HEK293T (cell line): ENCODE results near the gene CST4.
A peak's percentile ranks its signal among the peaks of the same experiment; 100 is the strongest.

Source experiments
- CTCF ChIA-PET: fragments of 350-600 bp; formaldehyde crosslinking; extraction: SDS; loops from one replicate; lab custom pipeline; 2021; ENCODE audit warnings: antibody characterized with exemption, inconsistent platforms; lab: Yijun Ruan, JAX
- POLR2A ChIA-PET: fragments of 350-600 bp; formaldehyde crosslinking; extraction: SDS; loops from one replicate; lab custom pipeline; 2020; ENCODE audit warnings: antibody characterized with exemption, inconsistent platforms; lab: Yijun Ruan, JAX
- DNase-seq: peaks from one replicate; pipeline ENCODE4 v3.0.0; 2012; ENCODE audit warnings: mixed read lengths; ENCODE audit errors: extremely low spot score
- ARNT ChIP-seq: fragments of 450-650 bp; IDR thresholded peaks from 2 replicates; pipeline ENCODE4 v1.6.1; 2017; ENCODE audit warnings: mild to moderate bottlenecking
- BHLHE40 ChIP-seq: fragments of 450-650 bp; IDR thresholded peaks from 2 replicates; pipeline ENCODE4 v1.6.1; 2016; ENCODE audit warnings: mild to moderate bottlenecking, moderate library complexity, borderline replicate concordance
- CTBP1 ChIP-seq: fragments of 450-650 bp; IDR thresholded peaks from 2 replicates; pipeline ENCODE4 v1.6.1; 2016; ENCODE audit warnings: borderline replicate concordance
- ELF4 ChIP-seq: fragments of 450-650 bp; IDR thresholded peaks from 2 replicates; pipeline ENCODE4 v1.6.1; 2017; ENCODE audit warnings: antibody characterized with exemption
- FOXA1 ChIP-seq: fragments of 450-650 bp; IDR thresholded peaks from 2 replicates; pipeline ENCODE4 v1.6.1; 2016; ENCODE audit warnings: mild to moderate bottlenecking
- FOXK2 ChIP-seq: fragments of 450-650 bp; IDR thresholded peaks from 2 replicates; pipeline ENCODE4 v1.6.1; 2016; ENCODE audit warnings: mild to moderate bottlenecking
- FOXM1 ChIP-seq: fragments of 450-650 bp; IDR thresholded peaks from 2 replicates; pipeline ENCODE4 v1.6.1; 2017; ENCODE audit warnings: mild to moderate bottlenecking, borderline replicate concordance
- HDGF ChIP-seq: fragments of 450-650 bp; IDR thresholded peaks from 2 replicates; pipeline ENCODE4 v1.6.1; 2017; ENCODE audit warnings: antibody characterized with exemption, borderline replicate concordance
- L3MBTL2 ChIP-seq: fragments of 450-650 bp; conservative IDR thresholded peaks from 2 replicates; pipeline ENCODE4 v1.6.1; 2016; ENCODE audit warnings: mild to moderate bottlenecking
- LEF1 ChIP-seq: fragments of 450-650 bp; IDR thresholded peaks from 2 replicates; pipeline ENCODE4 v1.6.1; 2017; ENCODE audit warnings: mild to moderate bottlenecking, borderline replicate concordance
- NFRKB ChIP-seq: fragments of 450-650 bp; IDR thresholded peaks from 2 replicates; pipeline ENCODE4 v1.6.1; 2016; ENCODE audit warnings: mild to moderate bottlenecking, moderate library complexity
- SP1 ChIP-seq: fragments of 450-650 bp; IDR thresholded peaks from 2 replicates; pipeline ENCODE4 v1.6.1; 2017
- SUZ12 ChIP-seq: fragments of 450-650 bp; IDR thresholded peaks from 2 replicates; pipeline ENCODE4 v1.6.1; 2016; ENCODE audit warnings: mild to moderate bottlenecking
- TARDBP ChIP-seq: fragments of 450-650 bp; IDR thresholded peaks from 2 replicates; pipeline ENCODE4 v1.6.1; 2016
- ZNF384 ChIP-seq: fragments of 450-650 bp; IDR thresholded peaks from 2 replicates; pipeline ENCODE4 v1.6.1; 2016
- TF ChIP-seq, protein P1 (sequence below): fragments of 450-650 bp; IDR thresholded peaks from 2 replicates; pipeline ENCODE4 v1.6.1; 2016

CST4 gene

DNA sequence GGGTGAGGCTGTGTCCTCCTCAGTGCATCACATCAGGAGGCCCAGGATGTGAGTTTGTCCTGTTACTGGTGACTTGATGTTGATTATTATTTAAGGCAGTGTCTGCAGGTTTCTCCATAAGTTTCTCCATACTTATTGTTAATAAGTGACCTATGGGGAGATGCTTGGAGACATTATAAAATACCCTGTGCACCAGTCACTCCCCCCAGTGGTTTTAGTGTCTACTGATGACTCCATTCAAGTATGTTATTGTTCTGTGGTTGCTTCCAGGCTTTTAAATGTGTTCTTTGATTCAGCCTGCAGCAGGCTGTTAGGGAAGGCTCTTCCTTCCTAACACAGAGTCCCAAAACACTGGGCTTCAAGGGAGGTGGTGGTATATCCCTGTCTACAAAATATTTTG lies 36.5 kb downstream of the CST4 start:
- TF ChIP-seq FOXK2 (no peak), BHLHE40 (no peak), ELF4 (no peak), FOXM1 (no peak), L3MBTL2 (no peak), ZNF384 (no peak), TARDBP (no peak), CTBP1 (no peak), HDGF (no peak)
- ChIA-PET CTCF (no interaction called here), POLR2A (no interaction called here)
- DNase-seq, result no peak

DNA sequence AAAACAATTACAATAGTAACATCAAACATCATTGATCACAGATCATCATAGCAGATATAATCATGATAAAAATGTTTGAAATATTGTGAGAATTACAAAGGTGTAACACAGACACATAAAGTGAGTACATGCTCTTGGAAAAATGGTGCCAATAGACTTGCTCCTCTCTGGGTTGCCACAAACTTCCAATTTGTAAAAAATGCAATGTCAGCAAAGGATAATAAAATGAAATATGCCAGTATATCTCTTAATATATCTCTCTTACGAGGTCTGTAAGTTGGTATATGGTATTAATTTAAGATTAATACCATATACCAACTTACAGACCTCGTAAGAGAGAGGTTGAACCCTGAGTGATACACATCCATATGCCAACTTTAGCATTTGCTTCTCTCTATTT lies 37.7 kb downstream of the CST4 start:
- no peak for TF ChIP-seq FOXK2
- TF ChIP-seq TARDBP, result no peak
- no peak for TF ChIP-seq FOXM1
- no peak for TF ChIP-seq BHLHE40
- TF ChIP-seq CTBP1, result no peak
- no peak for TF ChIP-seq LEF1
- no peak for TF ChIP-seq ZNF384
- TF ChIP-seq NFRKB, result no peak
- no peak for TF ChIP-seq SP1
- no peak for TF ChIP-seq ELF4
- TF ChIP-seq L3MBTL2, result no peak
- no peak for TF ChIP-seq ARNT
- ChIA-PET CTCF (no interaction called here), POLR2A (no interaction called here)
- DNase-seq, result no peak

DNA sequence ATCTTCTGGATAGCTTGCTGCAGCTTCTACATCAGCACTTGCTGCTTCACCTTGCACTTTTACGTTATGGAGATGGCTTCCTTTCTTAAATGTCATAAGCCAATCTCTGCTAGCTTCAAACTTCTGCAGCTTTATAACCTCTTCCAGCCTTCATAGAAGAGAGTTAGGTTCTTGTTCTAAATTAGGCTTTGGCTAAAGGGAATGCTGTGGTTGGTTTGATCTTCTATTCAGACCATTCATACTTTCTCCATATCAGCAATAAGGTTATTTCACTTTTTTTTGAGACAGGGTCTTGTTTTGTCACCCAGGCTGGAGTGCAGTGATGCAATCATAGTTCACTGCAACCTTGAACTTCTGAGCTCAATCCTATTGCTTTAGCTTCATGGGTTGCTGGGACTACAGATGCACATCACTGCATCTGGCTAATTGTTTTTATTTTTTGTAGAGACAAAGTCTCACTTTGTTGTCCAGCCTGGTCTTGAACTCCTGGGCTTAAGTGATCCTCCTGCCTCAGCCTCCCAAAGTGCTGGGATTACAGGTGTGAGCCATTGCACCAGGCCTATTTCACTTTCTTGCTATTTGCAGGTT lies 38.9 kb downstream of the CST4 start:
- ChIA-PET CTCF (interaction anchor here (0.7 kb wide), 1 partner anchor 227 kb away, joined by 3 read pairs; no protein-coding TSS in a partner anchor), POLR2A (no interaction called here)
- DNase-seq, result no peak
- TF ChIP-seq SP1 (no peak), ARNT (no peak), FOXK2 (no peak), FOXA1 (no peak), L3MBTL2 (no peak), NFRKB (no peak), CTBP1 (no peak), HDGF (no peak), FOXM1 (no peak), ZNF384 (no peak), TARDBP (no peak), LEF1 (no peak), BHLHE40 (no peak)
- TF ChIP-seq, protein P1, sequence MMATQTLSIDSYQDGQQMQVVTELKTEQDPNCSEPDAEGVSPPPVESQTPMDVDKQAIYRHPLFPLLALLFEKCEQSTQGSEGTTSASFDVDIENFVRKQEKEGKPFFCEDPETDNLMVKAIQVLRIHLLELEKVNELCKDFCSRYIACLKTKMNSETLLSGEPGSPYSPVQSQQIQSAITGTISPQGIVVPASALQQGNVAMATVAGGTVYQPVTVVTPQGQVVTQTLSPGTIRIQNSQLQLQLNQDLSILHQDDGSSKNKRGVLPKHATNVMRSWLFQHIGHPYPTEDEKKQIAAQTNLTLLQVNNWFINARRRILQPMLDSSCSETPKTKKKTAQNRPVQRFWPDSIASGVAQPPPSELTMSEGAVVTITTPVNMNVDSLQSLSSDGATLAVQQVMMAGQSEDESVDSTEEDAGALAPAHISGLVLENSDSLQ, result no peak

DNA sequence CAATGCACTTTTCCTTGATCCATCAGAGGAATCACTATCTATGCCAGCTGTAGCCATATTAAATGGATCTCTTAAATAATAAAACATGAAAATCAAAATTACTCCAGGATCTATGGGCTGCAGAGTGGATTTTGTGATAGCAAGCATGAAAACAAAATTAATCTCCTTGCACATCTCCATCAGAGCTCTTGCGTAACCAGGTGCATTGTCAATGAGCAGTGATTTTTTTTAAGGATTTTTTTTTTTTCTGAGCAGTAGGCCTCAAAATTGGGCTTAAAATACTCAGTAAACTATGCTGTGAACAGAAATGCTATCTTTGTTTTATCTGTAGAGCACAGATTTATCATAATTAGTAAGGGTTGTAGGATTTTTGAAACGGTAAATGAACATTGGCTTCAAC lies 39.6 kb downstream of the CST4 start:
- CTCF ChIA-PET, result interaction anchor here (0.6 kb wide), 1 partner anchor 468 kb away, joined by 6 read pairs; no protein-coding TSS in a partner anchor
- POLR2A ChIA-PET, result no interaction called here
- TF ChIP-seq FOXA1 (no peak), FOXM1 (no peak), ZNF384 (no peak), TARDBP (no peak), CTBP1 (no peak), SUZ12 (no peak), L3MBTL2 (no peak), HDGF (no peak), ELF4 (no peak)
- TF ChIP-seq, protein P1, result no peak
- no peak for DNase-seq

DNA sequence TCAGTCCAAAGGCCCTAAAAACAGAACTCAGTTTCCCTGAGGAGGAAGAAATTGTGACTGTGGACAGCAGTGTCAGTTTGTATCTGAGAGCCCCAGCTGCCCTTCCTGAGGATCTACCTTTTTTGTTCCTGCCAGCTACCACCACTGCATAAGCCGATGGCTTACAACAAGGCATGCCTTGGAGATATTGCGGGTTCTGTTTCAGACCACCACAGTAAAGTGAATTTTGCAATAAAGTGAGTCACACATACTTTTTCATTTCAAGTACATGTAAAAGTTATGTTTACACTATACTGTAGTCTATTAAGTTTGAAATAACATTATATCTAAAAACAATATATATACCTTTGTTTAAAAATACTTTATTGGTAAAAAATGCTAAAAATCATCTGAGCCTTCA lies 41.5 kb downstream of the CST4 start:
- POLR2A ChIA-PET, result interaction anchor here (1.2 kb wide), 1 partner anchor 13 kb away, joined by 3 read pairs; no protein-coding TSS in a partner anchor
- DNase-seq, result no peak
- no peak for TF ChIP-seq ZNF384
- TF ChIP-seq HDGF, result no peak
- TF ChIP-seq SUZ12, result no peak
- TF ChIP-seq, protein P1, result no peak
- TF ChIP-seq FOXA1, result no peak
- TF ChIP-seq BHLHE40, result no peak
- no peak for TF ChIP-seq TARDBP
- no peak for TF ChIP-seq L3MBTL2
- CTCF ChIA-PET, result no interaction called here

DNA sequence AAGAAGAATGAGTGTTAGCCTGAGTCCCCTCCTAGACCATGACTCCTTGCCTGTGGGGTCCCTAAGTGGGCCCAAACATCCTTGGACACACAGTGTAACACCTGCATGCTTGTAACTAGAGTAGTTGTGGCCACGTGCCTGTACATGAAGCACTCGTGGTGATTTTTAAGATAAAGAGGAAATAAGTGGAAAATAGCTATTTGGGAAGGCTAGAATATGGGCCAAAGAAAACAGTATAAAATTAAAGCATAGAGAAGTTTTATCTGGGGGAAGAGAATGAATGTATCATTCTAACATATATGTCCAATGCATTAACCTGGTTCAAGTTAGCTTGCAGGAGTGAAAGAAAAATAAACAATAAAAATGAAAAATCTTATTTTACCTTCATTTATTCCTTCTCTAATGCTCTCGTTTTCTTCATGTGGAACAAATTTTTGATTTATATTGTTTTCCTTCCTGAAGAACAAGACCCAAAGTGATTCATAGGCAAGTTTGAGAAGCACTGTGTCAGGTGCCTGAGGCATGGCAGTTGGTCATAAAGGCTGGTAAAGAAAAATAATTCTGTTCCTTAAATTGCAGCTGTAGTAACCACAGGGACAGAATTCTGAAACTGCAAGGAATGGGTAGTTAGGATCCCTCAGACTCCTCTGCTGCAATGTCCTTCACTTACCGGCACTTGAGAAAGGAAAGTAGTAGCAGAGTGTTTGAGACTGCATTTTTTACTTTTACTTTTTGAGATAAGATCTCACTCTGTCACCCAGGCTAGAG lies 42.5 kb downstream of the CST4 start:
- DNase-seq, result no peak
- TF ChIP-seq CTBP1 (no peak), SP1 (no peak), L3MBTL2 (peak; percentile 19; the same call in 1 of the 2 replicates)
- TF ChIP-seq, protein P1, result peak; percentile 34; the same call in 1 of the 2 replicates
- POLR2A ChIA-PET, result interaction anchor here (1.2 kb wide), 1 partner anchor 14 kb away, joined by 3 read pairs; no protein-coding TSS in a partner anchor
- CTCF ChIA-PET, result no interaction called here
